WI38 (cell line): ENCODE measurements around the gene KRT14.

Experiments
- H3K4me3 ChIP-seq: 2 replicates; pipeline ENCODE4 v1.5.1; 2011; ENCODE audit warnings: low read depth, mild to moderate bottlenecking, control low read depth, low read length
- CTCF ChIP-seq: IDR thresholded peaks from 2 replicates; pipeline ENCODE4 v1.5.1; 2012; ENCODE audit warnings: low read depth, mild to moderate bottlenecking, control low read depth, low read length

KRT14 gene

GRCh38 chr17:41586863-41587495 lies at the start of gene KRT14:
Gene KRT14, minus strand, starts transcription at chr17:41586895. Its CDS starts 61 bp downstream, at chr17:41586834.
- no peak for TF ChIP-seq CTCF
- no peak within 1 kb of the TSS for H3K4me3 ChIP-seq

- no peak for TF ChIP-seq CTCF
- no peak overlapping the region for H3K4me3 ChIP-seq
Measured at GRCh38 chr17:41635121-41636097, 48.7 kb upstream of the KRT14 start.

GRCh38 chr17:41634639-41635038 lies 47.9 kb upstream of the KRT14 start:
- no peak overlapping the region for H3K4me3 ChIP-seq
- no peak for TF ChIP-seq CTCF

- no peak for TF ChIP-seq CTCF
- no peak overlapping the region for H3K4me3 ChIP-seq
Measured at GRCh38 chr17:41633556-41634199, 47.0 kb upstream of the KRT14 start.

- TF ChIP-seq CTCF = no peak
- no peak overlapping the region for H3K4me3 ChIP-seq
Measured at GRCh38 chr17:41632482-41633105, 45.9 kb upstream of the KRT14 start.

- H3K4me3 ChIP-seq = no peak overlapping the region
- no peak for TF ChIP-seq CTCF
Measured at GRCh38 chr17:41631898-41632285, 45.2 kb upstream of the KRT14 start.
